Fibroblast of skin of left biceps (primary cell): Measurements from ENCODE around the gene TIMP4.

Experiments
- DNase-seq, 2 experiments: peaks; one replicate each; pipeline ENCODE4 v3.0.0-alpha.2; 2013; ENCODE audit warnings: low read depth in 2 of 2

The TIMP4 gene

GRCh38 chr3:12147049-12147780 is 11.5 kb downstream of the TIMP4 start:
- DNase-seq: no peak

DNA sequence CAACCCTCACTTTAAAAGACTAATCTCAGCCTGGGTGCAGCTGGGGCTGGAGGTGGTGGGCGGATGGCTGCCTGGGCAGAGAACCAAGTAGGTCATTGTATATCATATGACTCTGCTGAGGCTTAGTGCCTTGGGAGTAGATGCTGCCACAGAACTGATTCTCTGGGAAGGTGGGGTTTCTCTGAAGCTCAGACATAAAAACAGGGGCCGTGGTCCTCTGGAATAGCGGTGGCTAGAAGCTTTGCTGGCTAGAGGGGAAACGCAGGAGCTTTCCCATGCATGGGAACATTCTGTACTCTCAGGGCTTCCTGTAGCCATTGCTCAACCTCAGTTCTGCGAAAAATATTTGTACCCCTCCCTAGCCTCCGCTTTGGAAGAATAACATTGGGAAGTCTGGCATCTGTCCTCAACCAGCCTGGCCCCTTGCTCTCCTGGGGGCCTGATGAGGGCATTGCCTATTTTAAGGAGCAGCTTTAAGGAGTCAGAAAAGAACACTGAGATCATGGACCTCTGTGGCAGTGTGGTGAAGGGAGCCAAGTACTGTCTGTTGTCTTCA is 14.7 kb downstream of the TIMP4 start:
- no peak for DNase-seq

DNA sequence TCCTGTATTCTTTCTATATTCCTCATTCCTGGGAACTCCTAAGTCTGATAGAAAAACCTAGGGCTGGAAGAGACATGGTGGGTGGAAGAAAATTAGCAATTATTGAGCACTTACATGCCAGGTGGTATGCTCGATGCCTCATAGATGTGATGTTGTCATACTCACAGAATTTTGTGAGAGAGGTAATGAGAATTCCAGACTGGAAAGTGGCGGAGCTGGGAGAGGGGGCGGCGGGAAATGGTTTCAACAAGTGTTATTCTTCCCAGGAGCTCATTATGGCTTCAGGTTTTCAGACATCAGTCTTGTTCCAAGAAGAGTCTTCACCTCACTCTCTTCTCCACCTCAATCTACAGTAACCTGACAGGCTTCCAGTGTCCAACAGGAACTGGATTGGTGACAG is 16.2 kb downstream of the TIMP4 start:
- no peak for DNase-seq

DNA sequence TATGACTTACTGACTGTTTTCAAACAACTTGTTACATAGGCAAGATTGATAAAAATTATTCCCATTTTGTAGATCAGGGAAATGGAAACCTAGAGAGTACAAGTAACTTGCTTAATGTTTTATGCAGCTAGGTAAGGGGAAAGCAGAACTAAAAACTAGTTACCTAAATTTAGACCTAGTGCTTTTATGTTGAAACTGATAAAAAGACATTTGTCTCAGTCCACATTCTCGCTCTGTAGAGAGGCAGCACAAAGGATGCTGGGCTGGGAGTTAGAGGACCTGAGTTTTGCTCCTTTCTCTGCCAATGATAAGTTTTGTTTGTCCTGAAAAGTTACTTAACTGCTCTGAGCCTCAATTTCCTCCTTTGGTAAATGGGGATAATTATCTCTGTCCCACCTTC is 17.4 kb downstream of the TIMP4 start:
- DNase-seq: no peak

GRCh38 chr3:12139111-12139511 is 19.6 kb downstream of the TIMP4 start:
- DNase-seq: peak; percentile 33 to 40

- DNase-seq: no peak
Measured at GRCh38 chr3:12138044-12138443, 20.7 kb downstream of the TIMP4 start.

- no peak for DNase-seq
Measured at GRCh38 chr3:12136371-12136770, 22.3 kb downstream of the TIMP4 start.

GRCh38 chr3:12135029-12135657 is 23.6 kb downstream of the TIMP4 start:
- no peak for DNase-seq

DNA sequence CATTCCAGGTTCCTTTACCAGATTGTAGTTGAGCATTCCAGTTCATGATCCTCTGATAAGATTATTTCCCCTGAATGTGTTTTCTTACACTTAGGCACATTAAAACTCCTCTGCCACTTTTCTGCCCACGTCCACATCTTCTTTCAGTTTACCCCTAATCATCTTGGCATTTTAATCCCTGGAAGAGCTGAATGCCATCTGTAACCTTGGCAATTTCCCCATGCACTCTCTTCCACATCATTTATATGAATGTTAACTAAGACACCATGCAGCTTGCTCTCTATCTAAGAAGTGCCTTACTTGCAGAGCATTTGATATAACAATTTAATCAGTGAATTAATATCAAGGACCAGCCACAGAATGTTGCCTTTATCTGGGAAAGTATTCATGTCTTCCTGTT is 25.8 kb downstream of the TIMP4 start:
- no peak for DNase-seq

- no peak for DNase-seq
Measured at GRCh38 chr3:12131351-12132090, 27.2 kb downstream of the TIMP4 start.

DNA sequence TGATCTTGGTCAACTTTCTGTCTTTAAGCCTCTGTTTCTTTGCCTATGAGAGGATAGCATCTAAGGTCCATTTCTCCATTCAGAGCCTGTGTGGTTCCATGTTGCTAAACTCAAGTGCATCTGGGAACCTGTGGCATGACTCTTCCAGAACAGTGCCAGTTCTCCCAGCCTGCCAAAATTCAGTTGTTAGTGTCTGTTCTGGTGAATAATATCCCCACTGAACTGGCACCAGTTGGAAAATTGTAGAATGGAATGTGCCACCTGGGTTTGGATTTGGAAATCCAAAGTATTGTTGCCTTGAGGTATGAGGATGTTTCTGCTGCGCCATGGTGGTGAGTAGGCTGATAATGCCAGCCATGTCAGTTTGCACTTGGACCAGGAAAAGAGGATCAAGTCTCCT is 31.3 kb downstream of the TIMP4 start:
- no peak for DNase-seq

DNA sequence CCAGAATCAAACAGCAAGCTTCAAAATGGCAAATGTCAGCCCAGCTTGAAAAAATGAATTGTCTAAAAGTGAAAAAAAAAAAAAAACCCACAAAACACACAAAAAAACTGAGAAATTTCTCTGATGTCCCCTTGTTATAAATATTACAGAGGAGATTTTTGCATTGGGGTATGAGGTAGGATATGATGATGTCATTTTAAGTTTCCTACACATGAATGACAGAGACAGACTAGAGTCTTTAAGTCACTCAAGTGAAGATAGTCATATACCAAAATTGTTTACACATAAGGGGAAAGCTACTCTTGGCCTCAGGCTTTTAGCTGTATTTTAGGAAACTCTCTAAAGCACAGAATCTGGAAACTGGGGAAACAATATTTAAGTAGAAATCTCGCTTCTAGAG is 32.9 kb downstream of the TIMP4 start:
- DNase-seq: no peak

DNA sequence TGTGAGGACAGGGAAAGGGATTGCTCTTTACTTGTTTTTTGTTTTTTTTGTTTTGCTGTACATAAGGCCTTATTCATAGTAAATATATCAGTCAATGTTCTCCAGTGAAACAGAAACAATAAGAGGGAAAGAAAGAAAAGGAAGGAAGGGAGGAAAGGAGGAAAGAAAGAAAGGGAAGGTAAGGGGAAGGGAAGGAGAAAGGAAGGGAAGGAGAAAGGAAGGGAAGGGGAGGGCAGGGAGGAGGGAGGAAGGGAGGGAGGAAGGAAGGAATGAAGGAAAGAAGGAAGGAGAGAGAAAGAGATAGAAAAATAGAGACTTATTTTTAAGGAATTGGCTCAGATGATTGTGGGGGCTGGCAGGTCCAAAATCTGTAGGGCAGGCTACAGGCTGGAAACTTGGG is 37.2 kb downstream of the TIMP4 start:
- DNase-seq: no peak

- DNase-seq: no peak
Measured at GRCh38 chr3:12120374-12121140, 38.2 kb downstream of the TIMP4 start.

DNA sequence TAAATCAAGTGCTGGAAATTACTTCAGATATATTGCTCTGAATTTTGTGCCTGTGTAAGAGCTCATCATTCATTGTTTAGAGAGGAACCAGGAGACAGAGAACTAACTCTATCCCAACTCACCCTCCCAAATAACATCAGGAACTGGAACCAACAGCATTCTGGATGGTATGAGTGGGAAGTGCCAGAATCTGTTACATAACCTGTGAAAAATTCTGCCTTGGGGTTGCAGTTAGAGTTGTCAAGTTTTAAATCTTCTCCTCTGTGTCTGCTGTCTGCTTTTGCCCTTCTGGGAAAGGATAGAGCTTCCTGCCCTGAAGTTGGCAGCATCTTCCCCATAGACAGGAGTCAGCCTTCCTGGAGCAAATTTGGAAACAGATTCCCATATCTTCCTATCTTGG is 41.2 kb downstream of the TIMP4 start:
- no peak for DNase-seq

DNA sequence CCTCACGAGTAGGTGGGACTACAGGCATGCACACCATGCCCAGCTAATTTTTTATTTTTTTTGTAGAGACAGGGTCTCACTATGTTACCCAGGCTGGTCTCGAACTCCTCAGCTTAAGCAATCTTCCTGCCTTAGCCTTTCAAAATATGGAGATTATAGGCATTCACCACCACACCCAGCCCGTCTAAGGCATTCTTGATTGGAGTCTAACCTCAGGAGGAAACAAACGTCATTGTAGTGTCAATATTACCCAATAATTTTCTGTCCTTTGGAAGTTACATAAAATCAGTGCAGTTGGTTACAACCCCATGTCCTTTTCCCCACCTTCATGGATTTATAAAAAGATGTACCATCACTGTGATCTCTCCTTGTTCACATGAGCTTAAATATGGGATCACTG is 41.8 kb downstream of the TIMP4 start:
- no peak for DNase-seq

DNA sequence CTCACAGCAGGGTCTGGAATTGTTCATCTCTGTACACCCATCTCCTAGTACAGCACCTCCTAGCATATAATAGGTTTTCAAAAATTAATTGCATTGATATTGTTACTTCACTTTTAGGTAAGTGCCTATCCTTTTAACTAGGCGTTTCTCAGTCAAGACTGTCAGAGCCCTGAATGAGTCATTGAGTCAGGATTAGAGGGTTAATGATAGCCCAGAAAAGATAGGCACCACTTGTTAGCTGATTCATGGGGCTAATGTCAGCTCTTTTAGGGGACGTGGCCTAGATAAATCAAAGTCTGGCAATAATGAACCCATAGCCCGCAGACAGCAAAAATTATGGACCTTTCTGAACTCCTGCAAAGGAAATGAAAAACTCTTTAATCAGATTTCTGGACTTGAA is 42.9 kb downstream of the TIMP4 start:
- DNase-seq: no peak

- DNase-seq: no peak
Measured at GRCh38 chr3:12115104-12115503, 43.6 kb downstream of the TIMP4 start.

GRCh38 chr3:12114251-12114650 is 44.5 kb downstream of the TIMP4 start:
- DNase-seq: no peak

- DNase-seq: no peak
Measured at GRCh38 chr3:12107071-12107713, 51.5 kb downstream of the TIMP4 start.
